Putamen (tissue), 1 donor: ENCODE measurements around the gene ZNF514.

ENCODE experiments used
- DNase-seq: peaks from one replicate; pipeline ENCODE4 v3.0.0-alpha.2; 2016; ENCODE audit warnings: low spot score

Gene ZNF514

DNA sequence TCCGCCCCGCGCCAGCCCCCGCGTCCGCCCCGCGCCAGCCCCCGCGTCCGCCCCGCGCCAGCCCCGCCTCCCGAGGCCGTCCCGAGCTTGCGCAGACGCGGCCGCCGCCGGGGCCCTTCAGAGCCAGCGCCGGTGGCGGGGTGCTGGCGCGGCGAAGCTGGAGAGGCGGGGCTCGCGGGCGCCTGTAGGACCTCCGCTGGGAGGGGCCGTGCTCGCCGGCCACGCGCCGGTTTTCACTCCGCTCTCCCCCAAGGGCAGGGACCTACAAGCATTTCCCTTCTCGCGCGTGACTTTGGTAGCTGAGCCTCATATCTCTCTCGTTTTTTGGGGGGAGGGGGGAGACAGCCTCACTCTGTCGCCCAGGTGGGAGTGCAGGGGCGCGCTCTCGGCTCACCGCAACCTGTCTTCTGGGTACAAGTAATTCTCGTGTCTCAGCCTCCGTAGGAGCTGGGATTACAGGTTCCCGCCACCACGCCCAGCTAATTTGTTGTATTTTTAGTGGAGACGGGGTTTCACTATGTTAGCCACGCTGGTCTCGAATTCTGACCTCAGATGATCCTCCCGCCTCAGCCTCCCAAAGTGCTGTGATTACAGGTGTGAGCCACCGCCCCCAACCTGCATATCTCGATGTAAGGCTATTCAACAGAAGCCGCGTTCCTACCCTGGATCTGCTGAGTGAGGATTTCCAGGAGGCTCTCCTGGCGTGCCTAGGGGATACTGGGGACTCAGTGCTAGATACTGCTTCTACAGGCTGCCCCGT, at the start of gene ZNF514:
Gene ZNF514, minus strand, starts transcription at position 159 of the 760 bp plus-strand sequence. CDS start 6,595 bp downstream, outside the sequence.
- peak; percentile 83 for DNase-seq

DNA sequence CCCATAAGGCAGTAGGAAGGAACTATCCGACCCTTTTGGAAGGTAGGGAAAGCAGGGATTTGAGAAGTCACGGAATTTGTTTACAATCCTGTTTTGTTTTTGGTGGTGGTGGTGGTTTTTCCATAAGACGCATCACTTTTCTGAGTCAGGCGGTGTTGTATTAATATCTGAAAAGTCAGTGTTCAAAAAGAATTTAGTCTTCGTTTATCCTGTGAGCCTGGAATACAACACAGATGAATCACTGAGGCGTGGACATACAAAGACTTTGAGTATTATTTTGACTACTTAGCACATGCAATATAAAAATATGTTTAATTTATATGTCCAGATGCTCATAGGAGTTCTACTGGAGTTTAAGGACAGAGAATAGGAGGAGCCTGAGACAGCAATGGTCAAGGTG, 48.5 kb upstream of the ZNF514 start:
- DNase-seq: no peak

DNA sequence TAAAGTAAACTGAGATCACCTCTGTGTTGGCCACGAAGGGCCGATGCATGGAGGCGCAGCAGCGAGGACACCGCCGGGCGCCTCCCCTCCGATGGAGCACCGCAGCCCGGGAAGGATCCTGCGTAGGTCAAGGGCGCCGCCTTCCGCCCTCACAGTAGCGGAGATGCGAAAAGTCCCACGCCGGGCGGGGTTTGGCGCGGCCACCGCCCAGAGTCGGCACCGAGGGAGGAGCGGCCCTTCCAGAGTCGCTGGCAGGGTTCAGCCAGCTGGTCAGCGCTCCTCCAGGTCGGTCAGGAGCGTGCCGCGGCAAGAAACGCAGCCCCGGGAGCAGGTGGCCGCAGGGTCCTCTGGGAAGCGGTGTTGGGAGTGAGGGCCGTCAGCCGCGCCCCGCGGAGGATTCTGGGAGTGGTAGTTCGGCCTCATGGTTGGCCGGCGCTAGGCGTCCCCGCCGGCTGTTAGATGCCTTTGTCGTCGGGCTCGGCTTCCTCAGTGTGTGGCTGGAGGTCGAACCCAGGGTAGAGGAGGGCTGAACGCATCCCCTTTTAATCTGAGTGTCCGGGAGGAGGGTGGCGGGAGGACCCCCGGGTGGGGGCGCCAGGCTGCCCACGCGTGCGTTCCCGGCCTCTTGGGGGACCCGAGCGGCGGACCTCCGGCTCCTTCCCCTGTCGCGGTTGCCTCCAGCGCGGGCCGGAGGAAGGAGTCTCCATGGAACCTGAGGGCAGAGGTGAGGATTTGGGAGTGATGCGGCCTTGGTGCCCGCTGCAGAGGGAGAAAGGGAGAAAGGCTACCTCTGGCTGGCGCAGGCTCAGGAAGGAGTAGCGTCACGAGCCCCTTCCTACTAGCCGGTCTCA, 47.7 kb upstream of the ZNF514 start, which contains the start of gene ZNF892:
Gene ZNF892, plus strand, starts transcription at position 411 of the 851 bp plus-strand sequence. Its CDS starts 295 bp downstream, at position 706.
- peak; percentile 91 for DNase-seq

DNA sequence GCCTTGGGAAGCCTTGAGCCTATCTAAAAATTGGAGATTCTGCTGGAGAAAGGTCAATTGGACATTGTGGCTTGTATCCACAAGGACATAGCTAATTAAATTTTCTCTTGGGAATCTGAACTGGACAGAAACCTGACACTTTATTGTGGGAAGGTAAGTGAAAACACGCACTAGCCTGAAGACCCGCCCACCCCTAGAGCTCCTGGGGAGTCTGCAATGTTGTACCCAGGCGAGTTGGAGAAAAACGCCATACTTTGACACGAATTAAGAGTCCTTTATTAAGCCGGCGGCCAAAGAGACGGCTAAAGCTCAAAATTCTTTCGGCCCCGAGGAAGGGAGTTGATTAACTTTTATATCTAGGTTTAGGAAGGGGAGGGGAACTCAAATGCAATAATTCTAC, 46.4 kb upstream of the ZNF514 start:
- no peak for DNase-seq

DNA sequence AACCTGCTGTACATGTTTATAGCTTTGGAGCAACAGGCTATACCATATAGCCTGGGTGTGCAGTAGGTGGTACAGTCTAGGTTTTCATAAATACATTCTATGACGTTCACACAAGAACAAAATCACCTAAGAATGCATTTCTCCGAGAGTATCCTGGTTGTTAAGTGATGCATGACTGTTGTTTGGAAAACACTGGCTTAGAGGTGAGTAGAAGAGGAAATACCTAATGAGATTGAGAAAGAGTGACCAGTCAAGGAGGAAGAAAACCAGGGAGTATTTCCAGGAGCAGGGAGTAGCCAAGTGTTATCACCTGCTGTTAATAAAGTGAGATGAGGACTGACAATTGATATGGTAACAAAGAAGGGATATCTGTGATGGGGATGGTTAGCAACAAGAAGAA, 44.7 kb upstream of the ZNF514 start:
- DNase-seq: no peak

DNA sequence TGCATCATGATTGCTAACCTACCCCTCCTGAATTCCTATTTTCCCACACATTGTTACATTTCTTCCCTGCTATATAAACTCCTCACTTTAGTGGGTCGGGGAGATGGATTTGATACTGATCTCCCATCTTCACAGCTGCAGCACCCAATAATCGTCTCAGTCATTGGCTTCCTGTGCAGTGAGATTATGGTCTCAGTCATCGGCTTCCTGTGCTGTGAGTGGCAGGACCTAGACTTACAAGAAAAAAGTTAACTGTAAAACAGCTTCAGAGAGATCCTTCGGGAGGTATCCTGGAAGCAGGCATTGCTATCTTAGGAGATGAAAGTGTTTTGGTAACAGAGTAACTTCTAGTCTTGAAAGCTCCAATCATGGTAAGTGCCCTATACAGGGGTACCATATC, 44.3 kb upstream of the ZNF514 start:
- DNase-seq: no peak

DNA sequence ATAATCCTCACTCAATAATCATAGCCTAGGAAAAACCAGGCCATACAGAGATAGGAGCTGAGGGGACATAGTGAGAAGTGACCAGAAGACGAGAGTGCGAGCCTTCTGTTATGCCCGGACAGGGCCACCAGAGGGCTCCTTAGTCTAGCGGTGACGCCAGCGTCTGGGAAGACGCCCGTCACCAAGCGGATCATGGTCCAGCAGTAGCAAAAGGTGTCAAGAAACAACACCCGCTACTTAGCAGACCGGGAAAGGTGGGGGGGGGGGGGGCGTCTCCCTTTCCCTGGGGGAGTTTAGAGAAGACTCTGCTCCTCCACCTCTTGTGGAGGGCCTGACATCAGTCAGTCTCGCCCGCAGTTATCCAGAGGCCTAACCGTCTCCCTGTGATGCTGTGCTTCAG, 33.3 kb upstream of the ZNF514 start:
- DNase-seq: peak; percentile 37

DNA sequence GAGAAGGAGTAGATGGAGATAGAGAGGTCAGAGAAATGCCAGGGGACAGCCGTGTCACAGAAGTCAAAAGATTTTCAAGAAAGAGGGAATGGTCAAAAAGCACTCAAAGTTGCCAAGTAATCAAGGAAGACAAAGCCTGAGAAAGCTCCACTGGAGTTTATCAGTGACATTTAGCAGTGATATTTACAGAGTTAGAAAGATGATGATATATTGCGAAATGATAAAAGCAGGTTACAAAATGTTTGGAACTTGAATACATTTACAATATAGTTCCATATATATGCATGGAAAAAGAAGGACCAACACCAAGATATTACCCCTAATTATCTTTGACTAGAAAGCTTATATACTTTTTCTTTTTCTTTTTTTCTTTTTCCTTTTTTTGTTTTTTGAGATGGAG, 26.3 kb upstream of the ZNF514 start:
- DNase-seq: no peak

DNA sequence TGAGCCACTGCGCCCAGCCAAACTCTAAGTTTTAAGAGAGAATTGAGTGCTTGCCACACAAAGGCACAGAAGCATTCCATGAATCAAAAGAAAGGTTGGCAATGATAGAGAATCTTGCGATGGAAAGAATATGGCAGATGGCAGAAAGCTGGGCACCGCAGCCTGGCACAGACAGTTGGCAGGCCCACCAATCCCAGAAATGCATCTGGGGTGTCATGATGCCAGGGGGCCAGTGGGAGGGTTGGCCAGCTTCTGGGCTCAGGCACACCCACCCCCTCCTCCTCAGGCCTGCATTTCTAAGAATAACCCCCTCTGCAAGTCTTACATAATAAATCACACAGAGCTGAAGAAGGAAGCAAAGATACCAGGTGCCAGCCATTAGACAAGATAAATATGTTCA, 25.5 kb upstream of the ZNF514 start:
- DNase-seq: no peak

DNA sequence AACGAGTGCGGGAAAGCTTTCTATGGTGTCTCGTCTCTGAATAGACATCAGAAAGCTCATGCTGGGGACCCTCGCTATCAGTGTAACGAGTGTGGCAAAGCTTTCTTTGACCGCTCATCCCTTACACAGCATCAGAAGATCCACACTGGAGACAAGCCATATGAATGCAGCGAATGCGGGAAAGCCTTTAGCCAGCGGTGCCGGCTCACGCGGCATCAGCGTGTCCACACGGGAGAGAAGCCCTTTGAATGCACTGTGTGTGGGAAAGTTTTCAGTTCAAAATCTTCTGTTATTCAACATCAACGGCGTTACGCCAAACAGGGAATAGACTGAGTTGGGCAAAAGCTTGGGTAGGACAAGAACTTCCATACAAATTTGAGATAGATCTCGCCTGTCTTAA, 22.1 kb upstream of the ZNF514 start:
- DNase-seq: no peak

DNA sequence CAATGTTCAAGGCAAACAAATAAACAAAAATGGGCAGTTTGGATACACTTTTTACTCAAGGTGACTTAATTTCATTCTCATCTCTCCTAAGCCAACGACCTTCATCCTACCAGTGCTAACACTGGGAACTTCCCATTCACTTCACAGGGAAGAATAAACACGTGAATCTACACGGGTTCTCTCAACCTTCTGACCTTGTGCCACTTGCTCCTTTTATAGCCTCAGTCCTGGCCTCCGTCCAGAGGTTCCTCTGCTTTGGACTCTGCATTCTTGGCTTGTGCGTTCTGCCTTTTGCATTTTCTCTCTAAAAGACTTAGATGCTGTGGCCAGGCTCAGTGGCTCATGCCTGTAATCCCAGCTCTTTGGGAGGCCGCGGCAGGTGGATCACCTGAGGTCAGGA, 19.8 kb upstream of the ZNF514 start:
- no peak for DNase-seq

DNA sequence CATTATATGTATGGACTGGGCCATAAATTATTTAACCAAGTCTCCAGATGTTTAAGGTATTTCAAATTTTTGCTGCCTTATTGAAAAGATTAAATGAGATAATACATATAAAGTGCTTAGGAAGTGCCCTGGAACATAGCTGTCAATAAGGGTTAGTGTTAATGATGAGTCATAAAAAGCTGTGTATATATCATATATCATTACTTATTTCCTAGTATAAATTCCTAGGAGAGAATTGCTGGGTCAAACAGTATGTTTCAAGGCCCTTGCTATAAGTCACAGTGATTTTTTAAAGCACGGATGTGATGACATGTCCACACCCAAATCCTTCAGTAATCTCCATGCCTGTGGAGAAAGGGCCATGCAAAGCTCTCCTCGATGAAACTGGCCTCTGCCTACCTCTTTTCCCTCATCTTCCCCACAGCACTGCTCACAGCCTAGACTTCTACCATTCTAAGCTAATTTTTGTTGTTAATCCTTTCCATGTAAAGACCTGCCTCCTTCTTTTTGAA, 14.4 kb upstream of the ZNF514 start:
- no peak for DNase-seq

DNA sequence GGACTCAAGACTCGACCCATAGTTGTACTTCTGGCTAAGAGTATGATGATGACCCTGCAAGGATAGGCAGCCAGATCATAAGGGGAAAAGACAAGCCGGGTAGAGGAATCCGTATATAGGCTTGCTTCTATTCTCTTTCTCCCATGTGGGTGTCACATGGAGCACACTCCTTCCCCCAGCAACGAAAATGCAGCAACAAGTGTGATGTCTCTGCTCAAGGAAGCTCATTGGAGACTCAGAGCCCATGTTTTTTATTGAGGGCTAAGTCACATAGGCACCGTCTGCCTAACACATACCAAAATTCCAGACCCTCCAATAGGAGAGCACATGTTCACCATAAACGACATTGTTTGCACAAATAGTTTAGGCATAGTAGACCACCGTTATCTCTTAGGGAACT, 12.3 kb upstream of the ZNF514 start:
- no peak for DNase-seq

DNA sequence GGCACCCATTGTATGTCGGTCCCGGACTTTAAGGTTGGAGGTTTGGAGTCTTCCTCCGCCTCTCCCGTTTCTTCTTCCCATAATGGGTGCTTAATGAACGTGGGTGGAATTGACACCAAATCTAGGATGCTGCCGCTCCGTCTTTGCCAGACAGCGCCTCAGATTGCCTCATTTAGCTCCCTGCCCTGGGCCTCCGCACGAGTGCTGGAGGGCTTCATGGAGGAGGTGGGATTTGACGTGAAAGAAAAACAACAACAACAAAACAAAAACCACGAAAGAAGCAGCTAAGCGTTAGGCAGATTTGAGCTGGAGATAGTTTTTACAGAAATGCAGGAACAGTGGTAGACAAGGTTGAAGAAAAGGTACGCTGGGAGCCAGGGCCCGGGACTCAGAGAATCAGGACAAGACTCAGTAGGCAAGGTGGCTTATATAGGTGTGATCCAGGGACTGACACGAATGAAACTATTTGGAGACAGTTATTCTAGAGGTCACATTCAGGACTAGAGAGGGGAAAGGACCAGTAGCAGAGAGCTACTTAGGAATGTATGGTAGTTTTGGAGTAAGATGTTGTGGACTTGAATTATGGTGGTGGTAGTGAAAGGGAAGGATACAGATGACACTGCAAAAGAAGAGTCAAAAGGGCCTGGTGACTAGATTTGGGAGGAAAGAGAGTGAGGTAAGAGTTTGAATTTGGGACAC, 6.6 kb upstream of the ZNF514 start:
- DNase-seq: no peak

DNA sequence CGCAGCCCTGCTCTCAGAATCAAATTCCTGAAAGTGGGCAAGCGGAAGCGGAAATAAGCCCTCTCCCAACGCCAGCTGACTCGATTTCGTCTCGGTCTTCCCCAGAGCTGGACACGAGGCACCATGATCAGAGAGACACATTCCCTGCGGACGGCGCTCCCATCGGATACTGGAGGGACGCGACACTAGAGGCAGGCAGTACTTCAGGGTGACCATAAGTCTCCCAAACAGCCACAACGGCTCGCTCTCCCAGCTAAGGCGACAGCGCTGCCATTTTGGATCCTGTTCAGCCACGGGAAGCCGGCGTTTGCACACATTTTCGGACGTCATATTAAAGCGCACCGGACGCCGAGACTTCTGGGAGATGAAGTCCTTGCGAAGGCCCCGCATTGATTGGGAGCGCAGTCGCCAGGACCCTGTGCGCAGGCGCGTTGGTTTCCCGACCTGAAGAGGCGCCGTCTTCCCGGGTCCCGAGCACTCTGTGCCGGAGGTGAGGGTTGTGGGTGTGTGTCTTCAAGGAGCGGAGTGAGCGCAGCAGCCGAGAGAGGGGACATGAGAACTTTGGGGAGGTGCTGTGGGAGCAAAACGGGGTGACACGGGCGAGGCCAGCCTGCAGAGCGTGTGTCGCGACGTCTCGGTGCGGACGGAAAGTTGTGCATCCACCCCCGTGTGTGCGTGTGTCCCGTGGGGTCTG, 5.9 kb upstream of the ZNF514 start, which contains the start of gene ZNF2:
Gene ZNF2, plus strand, starts transcription at position 439 of the 694 bp plus-strand sequence. CDS start 10,418 bp downstream, outside the sequence.
- DNase-seq: peak; percentile 98

DNA sequence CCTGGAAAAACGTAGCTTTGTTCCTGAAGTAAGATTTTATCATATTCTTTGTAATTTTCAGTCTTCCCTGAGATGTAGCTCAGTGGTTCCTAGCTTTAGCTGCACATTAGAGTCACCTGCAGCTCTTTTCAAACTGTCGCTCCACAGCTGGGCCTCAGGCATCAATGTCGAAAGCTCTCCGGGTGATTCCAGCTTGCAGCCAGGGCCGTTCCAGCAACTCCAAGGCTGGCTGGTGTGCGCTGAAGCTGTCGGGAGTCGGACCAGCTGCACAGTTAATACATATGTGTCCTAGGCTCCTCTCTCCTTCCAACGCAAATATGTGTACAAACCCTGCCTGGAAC, 5.4 kb upstream of the ZNF514 start:
- no peak for DNase-seq

DNA sequence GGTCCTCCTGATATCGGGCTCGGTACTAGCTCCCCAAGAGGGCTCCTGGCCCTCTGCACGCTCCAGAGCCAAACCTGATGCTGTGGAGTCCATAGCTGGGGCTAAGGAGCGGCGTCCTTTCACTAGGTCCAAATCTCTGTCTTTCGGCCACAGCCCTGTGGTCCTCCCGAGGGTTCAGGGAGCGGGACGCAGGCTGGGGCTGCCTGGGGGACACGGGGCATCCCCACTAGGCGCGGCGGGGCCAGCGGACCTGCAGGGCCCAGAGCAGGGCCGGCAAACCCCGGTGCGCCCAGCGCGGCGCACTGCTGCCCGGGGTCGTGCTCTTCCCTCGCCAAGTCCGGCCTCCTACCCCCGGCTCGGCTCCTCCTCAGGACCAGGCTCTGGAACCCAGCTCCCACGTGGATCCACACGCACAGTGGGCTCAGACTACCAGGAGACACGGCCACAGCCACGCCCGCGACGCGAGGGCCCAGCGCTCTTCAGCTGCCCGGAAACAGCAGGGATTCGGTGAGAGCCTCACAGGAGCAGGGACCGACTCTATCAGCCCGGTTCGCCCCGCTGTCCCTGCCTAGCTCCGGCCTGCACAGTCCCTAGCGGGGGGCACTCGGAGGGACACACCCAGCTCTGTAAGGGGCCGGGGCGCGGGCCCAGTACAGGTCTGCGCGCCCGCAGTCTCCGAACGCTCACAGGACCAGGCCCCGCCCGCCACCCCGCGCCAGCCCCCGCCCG, 593 bp downstream of the ZNF514 start:
- peak; percentile 25 for DNase-seq

DNA sequence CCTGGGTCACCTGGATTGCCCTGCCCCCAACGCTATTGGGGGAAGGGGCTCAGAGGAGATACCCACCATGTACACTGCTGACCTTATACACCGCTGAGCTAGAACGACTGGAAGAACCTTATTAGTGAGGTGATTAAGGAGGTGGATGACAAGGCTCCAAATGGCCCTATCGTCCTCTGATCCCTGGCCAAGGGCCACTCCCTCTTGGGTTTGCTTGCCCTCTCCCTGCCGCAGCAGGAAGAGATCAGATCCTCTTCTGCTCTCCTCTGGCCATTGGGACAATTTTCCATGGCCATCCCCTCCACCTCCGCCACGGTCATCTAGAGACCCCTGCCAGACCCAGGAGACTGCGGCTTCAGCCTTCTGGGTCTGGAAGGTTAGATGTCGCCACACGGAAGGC, 1.2 kb downstream of the ZNF514 start:
- no peak for DNase-seq

DNA sequence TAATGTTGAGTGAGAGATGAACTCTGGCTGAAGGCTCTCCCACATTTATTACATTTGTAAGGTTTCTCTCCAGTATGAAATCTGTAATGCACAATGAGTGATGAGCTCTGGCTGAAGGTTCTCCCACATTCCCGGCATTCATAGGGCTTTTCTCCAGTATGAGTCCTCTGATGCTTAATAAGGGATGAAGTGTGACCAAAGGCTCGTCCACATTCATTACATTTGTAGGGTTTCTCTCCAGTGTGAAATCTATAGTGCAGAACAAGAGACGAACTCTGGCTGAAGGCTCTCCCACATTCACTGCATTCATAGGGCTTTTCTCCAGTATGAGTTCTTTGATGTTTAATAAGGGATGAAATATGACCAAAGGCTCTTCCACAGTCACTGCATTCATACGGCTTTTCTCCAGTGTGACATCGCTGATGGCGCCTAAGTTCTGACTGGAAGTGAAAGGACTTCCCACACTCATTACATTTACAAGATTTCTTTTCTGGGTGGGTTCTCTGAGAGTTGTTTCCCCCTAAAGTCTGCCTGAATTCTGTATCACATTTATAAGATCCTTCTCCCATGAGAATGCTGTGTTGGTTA, 10.2 kb downstream of the ZNF514 start:
- DNase-seq: no peak

DNA sequence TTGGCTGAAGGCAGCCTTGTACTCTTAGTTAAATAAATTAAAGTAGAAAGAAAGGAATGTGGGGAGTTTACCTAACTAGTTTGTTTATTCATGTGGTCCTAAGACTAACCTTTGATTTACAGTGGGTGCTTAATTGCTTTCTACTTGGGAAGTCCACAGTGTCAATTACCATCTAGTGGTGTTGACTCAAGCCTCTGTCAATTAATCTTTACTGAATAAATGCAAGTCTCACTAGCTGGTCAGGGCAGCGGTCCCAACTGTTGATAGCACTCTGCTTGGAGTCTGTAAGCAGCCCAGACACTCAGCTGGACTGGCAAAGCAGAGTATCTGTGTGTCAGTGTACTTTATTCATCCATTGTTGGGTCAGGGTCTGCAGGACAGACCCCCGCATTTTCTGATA, 15.8 kb downstream of the ZNF514 start:
- DNase-seq: no peak

DNA sequence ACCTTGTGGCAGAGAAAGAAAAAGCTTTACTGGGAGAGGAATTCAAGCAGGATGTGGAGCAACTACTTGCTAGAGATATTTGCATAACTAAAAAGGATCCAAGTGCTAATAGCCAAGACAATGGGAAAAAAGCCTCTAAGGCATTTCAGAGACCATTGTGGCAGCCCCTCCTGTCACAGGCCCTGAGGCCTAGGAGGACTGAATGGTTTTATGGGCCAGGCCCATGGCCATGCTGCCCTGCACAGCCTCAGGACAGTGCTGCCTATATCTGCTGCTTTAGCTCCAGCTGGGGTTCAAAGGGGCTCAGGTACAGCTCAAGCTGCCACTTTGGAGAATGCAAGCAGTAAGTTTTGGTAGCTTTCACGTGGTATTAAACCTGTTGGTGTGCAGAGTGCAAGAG, 20.9 kb downstream of the ZNF514 start:
- DNase-seq: no peak
